T-helper 1 cell (primary cell): Measurements from ENCODE around the gene SNX5.

Experiments used
- DNase-seq, 5 donors: peaks; one replicate each; pipeline ENCODE4 v3.0.0-alpha.2; 2012 to 2020

Gene SNX5

DNA sequence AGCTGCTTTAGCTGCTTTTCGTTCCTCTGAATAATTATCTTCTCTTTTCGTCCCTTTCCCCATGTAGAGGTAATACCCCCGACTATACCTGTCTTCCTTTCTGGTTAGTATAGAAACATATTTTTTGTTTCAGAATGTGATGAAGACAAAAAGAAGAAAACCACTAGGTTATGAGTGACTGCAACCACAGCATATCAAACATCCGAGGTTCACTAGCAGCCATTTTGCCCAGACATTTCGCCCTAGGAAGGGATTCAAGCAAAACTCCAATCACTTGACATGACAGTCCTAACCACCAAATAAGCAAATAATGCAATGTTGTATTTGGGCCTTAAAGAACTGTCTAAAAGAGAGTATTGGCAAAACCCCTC is 9.4 kb downstream of the SNX5 start:
- DNase-seq = no peak

DNA sequence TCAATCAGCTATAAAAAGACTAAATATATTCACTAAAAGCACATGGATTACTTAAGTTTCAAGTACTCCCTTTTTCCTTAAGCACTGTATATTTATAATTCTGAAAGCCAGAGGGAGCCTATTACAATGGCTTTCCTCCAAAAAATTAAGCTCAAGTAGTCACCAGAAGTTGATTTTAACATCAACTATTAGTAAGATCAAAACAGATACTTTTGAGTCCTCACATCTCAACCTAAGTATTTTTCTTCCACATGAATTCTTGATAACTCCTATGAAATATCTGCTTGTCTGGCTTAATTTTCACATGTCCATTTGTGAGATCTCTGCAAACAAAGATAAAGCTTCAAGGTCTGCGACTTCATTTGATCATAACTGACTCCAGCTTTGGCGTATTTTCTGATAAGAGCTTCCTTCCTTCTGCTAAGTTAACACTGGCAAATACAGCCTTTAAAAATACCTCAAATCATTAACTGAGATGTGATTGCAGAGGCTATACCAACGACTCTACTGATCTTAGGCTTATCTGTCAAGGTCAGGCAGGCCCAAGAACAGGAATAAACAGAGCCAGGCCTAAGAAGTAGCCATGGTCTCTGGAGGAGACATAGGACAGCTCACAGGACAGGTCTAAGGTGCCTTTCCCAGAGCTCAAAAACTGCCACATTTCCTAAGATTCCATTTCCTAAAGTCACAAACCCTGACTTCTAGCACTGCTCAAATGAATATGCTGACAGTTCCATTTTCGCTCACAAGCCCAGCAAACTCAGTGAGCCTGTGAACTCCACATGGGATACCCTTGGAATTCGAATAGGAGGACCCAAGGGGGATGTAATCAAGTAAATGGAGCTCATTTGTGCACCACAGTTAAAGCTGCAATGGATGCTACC is 10.0 kb downstream of the SNX5 start:
- DNase-seq = no peak

DNA sequence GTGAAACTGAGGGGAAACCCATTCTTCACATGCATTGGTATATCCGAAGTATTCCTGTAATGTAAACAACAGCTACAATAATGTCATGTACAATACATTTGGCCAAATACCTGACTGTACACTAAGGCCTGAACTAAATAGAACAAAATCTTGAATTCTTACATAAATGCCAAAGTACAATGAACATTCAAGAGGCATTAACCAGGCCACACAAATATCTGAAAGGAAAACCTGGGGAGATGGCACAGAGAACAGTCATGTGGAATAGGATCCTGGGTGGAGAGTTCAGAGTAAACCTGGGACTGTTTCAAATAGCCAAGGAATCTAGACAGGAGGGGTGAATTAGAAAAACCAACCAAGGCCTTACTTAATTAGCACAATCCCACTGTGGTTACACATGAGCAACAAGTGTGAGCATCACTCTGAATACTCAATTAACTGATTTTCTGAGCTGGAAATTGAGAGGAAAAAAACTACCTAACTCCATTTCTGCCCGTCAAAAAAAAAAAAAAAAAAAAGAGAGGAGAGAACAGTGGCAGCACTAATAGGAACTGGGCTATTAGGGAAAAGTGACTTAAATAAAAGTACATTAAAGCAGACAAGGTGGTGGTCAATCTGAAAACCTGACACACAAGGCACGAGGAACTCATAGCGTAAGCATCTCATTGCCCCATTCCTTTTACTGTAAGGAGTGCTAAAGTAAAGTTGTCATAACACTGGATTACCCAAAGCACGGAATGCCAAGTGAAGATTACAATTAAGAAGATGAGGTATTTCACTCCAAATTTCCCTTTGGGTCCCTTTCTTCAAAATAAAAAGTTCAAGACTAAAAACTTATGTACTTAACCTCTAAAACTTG is 10.9 kb downstream of the SNX5 start:
- no peak for DNase-seq

DNA sequence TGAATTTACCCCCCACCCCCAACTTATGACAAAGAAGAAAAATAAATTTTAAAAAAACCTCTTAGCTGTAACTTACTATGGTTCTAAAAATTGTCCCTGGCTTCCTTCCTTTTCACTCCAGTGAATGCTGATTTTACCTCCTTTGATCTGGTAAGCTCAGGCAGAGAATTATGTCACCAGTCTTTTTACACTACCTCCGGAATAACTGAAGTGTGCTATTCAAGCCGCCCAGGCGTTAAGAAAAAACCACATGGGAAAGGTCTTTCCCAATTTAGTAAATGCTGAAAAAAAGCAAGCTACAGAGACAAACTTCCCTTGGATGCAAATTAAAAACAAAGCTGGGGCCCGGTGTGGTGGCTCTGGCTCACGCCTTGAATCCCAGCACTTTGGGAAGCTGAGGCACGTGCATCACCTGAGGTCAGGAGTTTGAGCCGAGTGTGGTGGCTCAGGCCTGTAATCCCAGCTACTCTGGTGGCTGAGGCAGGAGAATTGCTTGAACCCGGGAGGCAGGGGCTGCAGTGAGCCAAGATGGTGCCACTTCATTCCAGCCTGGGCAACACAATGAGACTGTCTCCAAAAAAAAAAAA is 12.4 kb downstream of the SNX5 start:
- no peak for DNase-seq

DNA sequence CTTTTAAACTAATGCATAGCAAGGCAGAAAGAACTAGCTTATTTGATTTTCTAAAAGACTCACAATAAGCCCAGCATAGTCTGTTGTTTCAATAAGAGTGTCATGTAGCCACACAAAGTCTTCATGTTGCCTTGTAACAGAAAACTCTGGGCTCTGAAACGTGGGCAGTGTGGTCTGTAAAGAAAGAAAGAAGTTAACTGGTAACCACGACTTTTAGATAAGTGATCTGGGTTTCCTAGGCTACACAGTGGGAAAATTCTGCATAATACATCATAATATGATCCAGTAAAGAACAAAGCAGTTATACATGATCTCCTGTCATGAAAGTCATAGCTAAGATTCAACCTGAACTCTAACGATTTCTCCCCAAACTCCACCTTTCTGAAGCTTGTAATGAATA is 13.3 kb downstream of the SNX5 start:
- no peak for DNase-seq

DNA sequence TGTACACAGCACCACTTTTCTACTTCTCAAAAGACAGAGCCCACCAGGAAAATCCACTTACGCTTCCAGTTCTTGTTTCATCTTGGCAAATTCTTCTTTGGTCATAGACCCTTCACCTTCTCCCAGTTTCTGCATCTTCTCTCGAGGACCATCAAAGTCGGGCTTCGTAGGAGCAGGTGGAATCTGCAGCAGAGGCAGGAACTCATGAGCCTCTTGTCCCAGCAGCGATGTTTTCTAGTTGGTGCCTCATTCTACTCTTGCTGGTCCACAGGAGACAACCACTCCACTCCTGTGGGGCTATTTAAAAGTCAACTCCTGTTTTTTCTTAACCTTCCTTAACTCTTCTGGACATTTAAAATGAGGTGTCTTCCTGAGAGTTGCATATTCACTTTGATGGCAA is 14.7 kb downstream of the SNX5 start:
- DNase-seq = no peak

DNA sequence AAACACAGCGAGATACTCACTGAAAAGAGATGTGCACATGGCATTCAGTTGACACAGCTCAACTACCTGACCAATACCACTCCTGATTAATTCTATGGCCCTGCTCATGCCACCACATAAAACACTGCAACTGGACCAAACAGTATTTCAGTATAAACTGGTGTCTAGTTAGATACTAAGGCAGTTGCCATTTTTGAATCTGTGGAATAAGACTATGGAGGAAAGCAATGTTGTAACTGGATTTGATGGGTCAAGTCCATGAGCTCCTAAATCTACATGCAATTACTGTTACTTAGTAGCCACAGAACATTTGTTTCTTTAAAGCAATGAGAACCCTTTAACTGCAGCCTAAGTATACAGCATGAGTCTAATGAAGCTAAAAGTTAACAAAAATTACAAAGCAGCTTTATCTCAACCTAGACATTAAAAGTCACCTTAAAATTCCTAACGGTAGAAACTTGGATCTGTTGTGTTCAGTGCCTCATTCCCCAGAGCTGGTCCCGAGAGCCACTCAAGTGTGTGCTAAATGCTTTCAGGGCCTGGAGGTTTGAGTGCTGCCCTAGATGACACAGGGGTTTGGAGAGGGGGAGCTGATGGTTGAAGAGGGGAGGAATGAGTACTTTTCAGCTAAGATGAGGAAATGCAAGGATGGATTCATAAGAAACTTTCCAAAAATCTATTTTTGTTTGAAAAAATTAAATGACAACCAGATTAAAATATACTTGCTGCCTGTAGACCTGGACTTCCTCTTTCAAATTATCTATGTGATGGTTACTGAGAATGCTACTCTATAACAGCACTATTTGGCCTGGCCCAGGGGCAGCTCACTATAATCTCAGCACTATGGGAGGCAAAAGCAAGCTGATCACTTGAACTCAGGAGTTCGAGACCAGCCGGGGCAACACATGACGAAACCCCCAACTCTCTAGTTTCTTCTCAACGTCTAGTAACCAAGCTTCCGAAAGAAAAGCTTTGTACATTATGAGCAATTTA is 15.6 kb downstream of the SNX5 start:
- no peak for DNase-seq

DNA sequence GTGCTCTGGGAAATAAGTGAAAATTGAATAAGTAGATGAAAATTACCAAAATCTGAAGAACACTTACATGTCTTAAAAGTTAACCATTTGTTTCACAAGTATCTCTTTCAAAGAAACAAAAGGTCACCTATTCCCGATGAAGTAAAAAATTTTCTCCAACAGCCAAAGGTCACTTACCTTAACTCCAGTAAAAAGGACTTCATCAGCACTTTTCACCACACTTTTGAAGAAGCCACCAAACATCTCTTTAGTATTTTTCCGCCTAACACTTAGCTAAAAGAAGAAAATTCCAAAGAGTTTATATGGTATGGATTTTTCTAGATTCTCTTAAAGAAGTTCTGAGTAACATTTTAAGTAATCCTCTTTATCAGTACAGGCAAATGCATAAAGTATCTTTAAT is 17.3 kb downstream of the SNX5 start:
- DNase-seq = no peak

DNA sequence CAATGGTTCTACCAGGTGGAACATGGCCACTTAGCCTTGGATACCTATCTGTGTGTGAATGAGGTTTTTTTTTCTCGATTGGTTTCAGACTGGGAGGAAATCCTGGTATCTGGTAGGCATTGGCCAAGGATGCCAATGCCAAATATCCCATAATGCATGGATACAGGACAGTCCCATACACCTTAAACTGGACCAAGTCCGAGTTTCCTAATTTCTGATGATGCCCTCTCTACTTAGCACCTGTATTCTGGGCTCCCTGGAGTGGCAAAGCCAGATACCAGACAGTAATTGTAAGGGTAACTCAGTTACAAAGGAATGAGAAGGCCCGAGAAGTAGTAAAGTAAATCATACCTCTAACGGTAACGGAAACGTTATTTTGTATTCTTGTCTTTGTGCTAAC is 17.9 kb downstream of the SNX5 start:
- no peak for DNase-seq

DNA sequence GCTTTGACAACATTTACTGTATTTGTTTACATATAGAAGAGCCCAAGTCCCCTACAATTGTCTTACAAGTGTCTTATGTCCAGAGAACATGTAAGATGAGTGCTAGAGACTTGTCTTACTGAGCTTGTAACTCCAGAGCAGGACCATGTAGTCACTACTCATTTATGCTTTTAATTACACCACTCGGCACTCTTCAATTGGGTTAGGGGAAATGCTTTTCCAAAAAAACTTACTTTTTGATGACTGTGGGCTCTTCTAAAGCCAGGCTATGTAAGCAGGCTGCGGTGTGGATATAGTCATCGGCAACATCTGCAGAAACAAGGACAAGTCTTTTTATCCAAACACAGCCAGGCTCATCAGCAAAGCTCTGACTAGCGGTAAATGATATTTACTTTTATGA is 18.7 kb downstream of the SNX5 start:
- DNase-seq = no peak

DNA sequence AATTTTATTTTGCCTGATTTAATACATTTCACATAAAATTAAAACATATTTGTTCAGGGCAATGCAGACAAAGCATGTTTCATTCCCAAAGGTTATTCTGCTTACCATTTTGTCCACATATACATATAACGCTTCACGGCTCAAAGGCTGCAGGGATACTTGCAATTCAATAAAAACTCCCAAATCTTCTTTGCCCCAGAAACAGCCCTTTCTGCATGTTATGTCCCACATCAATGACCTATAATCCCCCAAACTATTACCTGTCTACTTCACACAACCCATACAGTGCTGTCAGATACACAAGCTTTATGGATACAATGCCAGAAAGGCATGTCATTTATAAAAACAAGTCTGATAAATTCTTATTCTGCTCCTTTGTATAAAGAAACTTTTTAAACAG is 20.2 kb downstream of the SNX5 start:
- DNase-seq = no peak

DNA sequence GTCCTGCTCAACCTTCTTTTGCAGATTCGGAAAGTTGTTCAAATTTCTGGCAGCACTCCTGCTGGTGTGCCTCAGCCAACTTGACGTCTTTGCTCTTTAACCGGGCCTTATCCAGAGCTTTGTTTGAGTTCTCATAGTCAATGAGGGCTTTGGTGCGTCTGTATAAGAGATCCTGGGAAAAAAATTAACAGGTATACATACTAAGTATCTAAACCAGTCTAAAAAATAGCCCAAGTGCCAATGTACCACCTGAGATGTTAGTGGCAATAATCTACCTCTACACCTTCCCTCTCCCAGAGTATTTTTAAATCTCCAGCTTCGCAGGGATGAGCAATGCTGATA is 21.1 kb downstream of the SNX5 start:
- DNase-seq = no peak

DNA sequence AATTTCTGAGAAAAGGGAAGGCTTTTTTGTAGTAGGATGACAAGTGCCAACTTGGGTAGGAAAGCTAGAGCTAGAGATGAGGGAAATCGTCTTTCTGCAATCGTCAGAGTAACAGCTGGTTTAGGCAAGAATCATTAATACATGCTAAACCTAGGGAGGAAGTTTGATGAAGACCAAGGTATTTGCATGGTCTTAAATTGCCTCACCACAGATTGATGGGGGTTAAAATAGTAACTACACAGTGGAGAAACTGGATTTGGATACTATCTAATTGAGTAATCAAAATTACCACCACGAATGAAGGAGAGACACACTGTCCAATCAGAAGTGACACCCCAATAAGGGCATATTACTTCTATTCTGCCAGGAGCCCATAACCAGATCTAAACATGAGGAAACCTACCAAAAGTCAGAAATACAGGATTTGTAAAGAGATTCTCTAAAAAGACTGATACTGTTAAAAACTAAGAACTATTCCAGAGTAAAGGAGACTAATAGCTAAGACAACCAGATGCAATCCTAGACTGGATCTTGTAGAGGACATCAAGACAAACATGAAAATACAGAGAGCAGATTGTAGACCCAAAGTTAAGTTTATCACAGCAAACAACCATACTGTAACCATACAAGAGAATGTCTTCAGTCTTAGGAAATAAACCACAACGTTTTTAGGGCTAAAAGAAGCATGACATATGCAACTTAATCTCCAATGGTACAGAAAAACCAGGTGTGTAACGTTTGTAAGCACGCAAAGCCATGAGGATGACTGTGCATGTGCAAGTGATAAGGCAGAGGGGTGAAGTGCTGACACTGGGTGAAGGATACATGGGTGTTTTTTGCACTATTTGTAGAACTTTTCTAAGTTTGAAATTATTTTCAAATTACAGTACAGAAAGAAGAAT is 21.8 kb downstream of the SNX5 start:
- DNase-seq = no peak

DNA sequence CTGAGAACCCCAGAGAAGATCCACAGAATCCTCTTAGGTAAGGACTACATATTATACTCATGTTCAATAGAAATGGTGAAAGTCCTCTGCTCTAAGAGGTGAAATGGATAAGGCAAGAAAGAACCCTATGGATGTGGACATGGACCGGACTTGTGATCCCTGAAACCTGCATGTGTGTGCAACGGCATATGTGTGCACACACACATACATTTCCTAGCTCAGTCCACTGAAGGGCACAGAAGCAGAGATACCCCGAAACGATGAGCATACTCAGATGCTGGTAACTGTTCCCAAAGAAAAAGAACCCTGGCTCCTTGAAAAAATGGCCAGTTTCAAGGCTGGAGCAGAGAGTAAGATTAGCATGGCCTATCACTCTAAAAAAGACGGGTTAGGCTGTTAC is 22.6 kb downstream of the SNX5 start:
- no peak for DNase-seq

DNA sequence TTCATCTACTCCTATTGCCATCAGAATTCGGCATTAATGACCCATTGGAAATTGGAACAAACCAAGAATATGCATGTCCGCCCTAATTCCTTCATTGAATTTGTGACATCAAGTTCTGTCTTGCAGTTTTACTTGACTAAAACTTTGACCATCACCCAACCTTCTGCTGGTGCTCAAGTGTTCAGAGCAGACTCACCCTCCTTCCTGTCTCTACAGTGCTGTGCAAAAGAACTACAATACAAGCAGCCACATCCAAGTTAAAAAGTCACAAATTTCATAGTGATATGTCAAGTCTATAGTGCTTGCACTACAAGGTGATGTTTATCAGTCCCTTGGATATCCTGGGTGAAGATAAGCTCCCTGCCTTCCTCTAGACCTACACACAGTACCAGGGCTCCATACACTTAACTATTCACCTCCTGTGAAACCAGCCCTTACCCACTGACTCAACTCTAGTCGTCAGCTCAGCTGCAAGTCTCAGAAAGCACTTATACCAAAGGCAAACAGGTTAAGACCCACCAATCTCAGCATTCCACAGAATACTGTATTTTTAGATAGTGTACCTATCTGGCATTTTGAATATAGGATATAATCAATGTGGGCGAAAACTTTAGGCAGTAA is 23.6 kb downstream of the SNX5 start:
- no peak for DNase-seq

DNA sequence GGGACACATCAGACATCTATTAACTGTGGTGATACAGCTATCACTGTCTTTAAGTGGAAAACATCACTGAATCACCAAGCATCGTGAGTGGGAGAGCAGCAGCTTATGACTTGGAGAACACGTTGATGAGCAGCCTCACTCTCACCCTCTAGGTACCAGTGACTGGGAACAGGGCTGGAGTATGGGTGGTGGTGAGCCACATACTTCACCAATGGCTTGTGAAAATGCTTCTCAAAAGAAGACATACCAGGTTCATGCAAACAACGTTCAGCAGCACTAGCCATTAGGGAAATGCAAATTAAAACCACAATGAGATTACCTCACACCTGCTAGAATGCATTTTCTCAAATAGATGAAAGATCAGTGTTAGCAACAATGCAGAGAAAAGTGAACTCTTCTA is 25.3 kb downstream of the SNX5 start:
- no peak for DNase-seq

DNA sequence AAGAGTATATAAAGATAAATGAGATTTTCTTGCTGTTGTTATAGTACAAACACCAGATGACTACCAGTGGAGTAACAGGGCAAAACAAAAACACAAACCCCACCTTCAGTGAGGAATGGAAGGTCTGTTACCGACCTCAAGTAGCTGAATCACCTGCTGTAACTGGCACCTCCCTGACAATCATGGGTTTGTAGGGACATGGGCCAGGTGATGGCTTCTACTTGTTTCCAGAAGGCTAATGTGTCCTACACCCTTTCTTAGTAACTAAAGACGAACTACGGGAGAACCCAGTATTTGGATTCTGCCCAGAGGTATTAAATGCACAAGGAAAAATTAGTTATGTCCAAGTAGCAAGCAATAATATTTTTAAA is 26.8 kb downstream of the SNX5 start:
- no peak for DNase-seq

DNA sequence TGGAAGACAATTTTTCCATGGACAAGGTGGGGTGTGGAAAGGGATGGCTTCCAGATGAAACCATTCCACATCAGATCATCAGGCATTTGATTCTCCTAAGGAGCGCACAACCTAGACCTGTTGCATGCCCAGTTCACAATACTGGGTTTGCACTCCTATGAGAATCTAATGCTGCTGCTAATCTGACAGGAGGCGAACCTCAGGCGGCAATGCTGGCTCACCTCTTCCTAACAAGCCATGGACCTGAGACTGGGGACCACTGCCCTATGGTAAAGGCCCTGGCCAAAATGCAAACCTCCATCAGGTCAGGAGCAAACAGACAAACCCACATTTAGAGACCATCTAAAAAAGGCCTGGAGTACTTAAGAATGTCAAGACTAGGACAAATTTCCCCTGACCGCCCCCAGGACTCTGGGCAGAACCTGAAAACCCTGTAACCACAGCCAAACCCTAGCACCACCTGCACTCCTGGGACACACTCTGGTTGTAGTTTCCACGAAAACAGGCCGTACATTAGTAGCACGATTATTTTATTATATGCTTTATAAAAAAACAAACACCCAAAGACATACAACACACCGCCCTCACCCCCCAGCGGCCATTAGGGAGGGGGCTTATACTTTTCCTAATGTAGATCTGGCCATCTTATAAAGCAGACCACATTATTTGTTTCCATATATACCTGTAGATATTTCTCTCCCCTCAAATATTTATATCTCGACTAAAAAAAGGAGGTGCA is 27.3 kb downstream of the SNX5 start:
- DNase-seq = no peak

DNA sequence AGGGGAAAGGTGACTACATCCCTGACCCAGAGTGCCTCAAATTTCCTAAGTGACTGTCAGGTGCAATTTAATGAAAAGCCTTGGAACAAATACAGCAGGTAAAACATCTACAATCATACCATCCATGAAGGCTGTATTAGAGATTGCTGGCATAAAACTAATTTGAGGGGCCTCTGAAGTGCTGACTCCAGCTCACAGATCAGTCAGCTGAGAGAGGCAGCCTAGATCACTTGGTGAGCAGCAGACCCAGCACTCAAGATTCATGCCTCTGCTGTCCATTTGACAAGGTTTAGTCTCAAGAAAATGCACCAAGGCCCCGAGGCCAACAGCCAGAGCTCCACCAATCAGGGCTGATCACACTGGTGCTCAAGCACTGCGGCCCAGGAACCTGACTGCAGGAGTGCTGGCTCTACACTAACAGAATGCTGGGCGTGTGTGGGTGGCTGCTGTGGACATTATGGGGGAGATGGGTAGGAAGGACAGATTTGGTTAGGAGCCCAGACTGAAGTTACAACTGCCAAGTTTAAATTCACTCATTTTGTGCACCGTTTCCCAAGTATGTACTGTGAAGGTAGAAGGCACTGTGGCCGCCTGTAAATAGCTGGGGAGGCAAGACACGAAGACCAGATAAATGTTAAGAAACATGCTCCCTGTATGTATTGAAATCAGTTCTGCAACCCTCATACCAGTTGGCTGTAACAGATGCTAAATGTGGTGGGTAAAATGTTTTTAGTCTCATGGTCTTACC is 28.2 kb downstream of the SNX5 start:
- no peak for DNase-seq
